Measurements from ENCODE around the gene INSYN2B. TPM values are rescaled to one million over a fixed set of nuclear protein-coding genes. Genes with fewer than 3 reads are reported as not detected.

Gene INSYN2B
- total and polyA plus RNA-seq, 2 of the 4 experiments (the other 2 are of a cell fraction), result 9.1 to 33.5 TPM

DNA sequence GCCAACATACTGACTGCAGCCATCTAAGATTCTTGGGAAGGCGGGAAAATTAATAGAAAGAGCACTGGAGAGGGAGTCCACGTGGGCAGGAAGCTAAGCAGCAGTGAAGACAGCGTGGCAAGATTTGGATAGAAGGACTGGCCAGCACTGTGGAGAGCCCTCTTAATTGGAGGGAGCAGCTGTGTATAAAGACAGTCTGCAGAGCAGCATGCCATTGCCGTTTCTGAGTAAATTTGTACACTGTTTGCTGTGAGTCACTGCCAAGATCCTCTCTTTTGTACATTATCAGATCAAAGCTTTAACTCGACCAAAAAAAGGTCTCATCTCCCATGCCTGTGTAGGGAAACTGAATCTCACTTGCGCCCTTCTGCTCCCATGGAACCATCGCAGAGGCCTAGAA lies 45.3 kb downstream of the INSYN2B start:
- Histone ChIP-seq H3K36me3 (ENCODE audit: control insufficient read depth, insufficient read depth, low read length) (no peaks in the 10 kb centered on the region; the same call in 1 of the 2 replicates), H2BK15ac (ENCODE audit: low read depth, low read length) (no peak overlapping the region), H3K4me3 (ENCODE audit: insufficient read depth, low read depth, low read length) (no peak overlapping the region), H4K20me1 (ENCODE audit: insufficient read depth, low read length) (no peaks in the 10 kb centered on the region), H3K4me2 (ENCODE audit: low read depth, low read length) (peak overlapping the region; percentile 35; the same call in 1 of the 2 replicates), H3K14ac (replicated peaks; ENCODE audit: low read depth, low read length) (no peak overlapping the region), H3K56ac (ENCODE audit: extremely low read depth, insufficient read depth, low read length) (no peak overlapping the region), H4K91ac (ENCODE audit: insufficient read depth, low read depth, low read length) (no peak overlapping the region), H4K5ac (ENCODE audit: low read depth, low read length) (no peak overlapping the region), H3K27ac (ENCODE audit: insufficient read depth, low read length) (no peak overlapping the region; the same call in 1 of the 2 replicates), H3K79me1 (ENCODE audit: low read depth in 1 of 2, low read length in 2 of 2) (peaks cover 13 to 36% of the 10 kb centered on the region in 2 experiments; a peak in 3 of 4 replicates), H3K9me1 (ENCODE audit: insufficient read depth, low read length) (peaks cover 10% of the 10 kb centered on the region), H3K27me3 (ENCODE audit: control insufficient read depth, insufficient read depth, low read length) (no peaks in the 10 kb centered on the region), H2BK20ac (ENCODE audit: low read depth, low read length) (no peak overlapping the region), H3K18ac (ENCODE audit: low read depth, low read length) (peak overlapping the region; percentile 13; the same call in 1 of the 2 replicates), H3K4me1 (ENCODE audit: control insufficient read depth, insufficient read depth, low read length) (peaks cover 13% of the 10 kb centered on the region), H2AK9ac (replicated peaks; ENCODE audit: low read depth, low read length, poor library complexity) (no peak overlapping the region), H3K9ac (ENCODE audit: low read depth, low read length) (no peak overlapping the region), H2BK5ac (ENCODE audit: low read depth, low read length, poor library complexity, severe bottlenecking) (no peak overlapping the region), H4K8ac (ENCODE audit: low read depth in 2 of 2, low read length in 2 of 2) (0 out of 4 replicates have a peak overlapping the region, but pooled peaks of 1 of the 2 experiments have one; percentile 21), H2BK120ac (ENCODE audit: low read depth, low read length) (no peak overlapping the region), H2AK5ac (ENCODE audit: low read depth, low read length) (no peak overlapping the region), H3K4ac (ENCODE audit: low read depth, low read length) (peak overlapping the region; percentile 21; the same call in 1 of the 2 replicates), H2AFZ (replicated peaks; ENCODE audit: low read length, poor library complexity) (no peak overlapping the region), H3K9me3 (ENCODE audit: control insufficient read depth, insufficient read depth, low read length) (no peaks in the 10 kb centered on the region), H3K23ac (ENCODE audit: low read depth, low read length) (no peak overlapping the region)
- dilution Hi-C loops (cut with HindIII; ENCODE audit: low sequenced_read_pairs, unreplicated experiment) (no loop called here), intact Hi-C loops (cut with micrococcal nuclease) (no loop called here), in situ Hi-C loops (cut with MboI; ENCODE audit: low sequenced_read_pairs) (no loop called here)
- TF ChIP-seq FOS (IDR thresholded peaks at IDR 0.05; ENCODE audit: low read depth, low read length) (no peak), NFE2L2 (IDR thresholded peaks at IDR 0.05; ENCODE audit: low read depth, low read length) (no peak), CHD1 (IDR thresholded peaks at IDR 0.05; ENCODE audit: low read depth, low read length) (no peak), MXI1 (IDR thresholded peaks at IDR 0.05; ENCODE audit: borderline replicate concordance, low read depth, low read length) (no peak), POLR2A (IDR thresholded peaks at IDR 0.05; ENCODE audit: low read depth, low read length) (no peak), SMC3 (IDR thresholded peaks at IDR 0.05; ENCODE audit: low read depth, low read length) (no peak), MAFK (IDR thresholded peaks at IDR 0.05; ENCODE audit: low read depth, low read length) (no peak), RAD21 (IDR thresholded peaks at IDR 0.05; ENCODE audit: low read length) (no peak), RCOR1 (IDR thresholded peaks at IDR 0.05; ENCODE audit: insufficient replicate concordance, low read length) (no peak), RFX5 (IDR thresholded peaks at IDR 0.05; ENCODE audit: low read depth, low read length) (no peak), MAZ (IDR thresholded peaks at IDR 0.05; ENCODE audit: borderline replicate concordance, low read depth, low read length) (no peak)
- TF ChIP-seq, protein P1, sequence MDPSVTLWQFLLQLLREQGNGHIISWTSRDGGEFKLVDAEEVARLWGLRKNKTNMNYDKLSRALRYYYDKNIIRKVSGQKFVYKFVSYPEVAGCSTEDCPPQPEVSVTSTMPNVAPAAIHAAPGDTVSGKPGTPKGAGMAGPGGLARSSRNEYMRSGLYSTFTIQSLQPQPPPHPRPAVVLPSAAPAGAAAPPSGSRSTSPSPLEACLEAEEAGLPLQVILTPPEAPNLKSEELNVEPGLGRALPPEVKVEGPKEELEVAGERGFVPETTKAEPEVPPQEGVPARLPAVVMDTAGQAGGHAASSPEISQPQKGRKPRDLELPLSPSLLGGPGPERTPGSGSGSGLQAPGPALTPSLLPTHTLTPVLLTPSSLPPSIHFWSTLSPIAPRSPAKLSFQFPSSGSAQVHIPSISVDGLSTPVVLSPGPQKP (IDR thresholded peaks at IDR 0.05; ENCODE audit: borderline replicate concordance, low read depth, low read length), result no peak
- TF ChIP-seq, protein P2, sequence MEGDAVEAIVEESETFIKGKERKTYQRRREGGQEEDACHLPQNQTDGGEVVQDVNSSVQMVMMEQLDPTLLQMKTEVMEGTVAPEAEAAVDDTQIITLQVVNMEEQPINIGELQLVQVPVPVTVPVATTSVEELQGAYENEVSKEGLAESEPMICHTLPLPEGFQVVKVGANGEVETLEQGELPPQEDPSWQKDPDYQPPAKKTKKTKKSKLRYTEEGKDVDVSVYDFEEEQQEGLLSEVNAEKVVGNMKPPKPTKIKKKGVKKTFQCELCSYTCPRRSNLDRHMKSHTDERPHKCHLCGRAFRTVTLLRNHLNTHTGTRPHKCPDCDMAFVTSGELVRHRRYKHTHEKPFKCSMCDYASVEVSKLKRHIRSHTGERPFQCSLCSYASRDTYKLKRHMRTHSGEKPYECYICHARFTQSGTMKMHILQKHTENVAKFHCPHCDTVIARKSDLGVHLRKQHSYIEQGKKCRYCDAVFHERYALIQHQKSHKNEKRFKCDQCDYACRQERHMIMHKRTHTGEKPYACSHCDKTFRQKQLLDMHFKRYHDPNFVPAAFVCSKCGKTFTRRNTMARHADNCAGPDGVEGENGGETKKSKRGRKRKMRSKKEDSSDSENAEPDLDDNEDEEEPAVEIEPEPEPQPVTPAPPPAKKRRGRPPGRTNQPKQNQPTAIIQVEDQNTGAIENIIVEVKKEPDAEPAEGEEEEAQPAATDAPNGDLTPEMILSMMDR (conservative IDR thresholded peaks at IDR 0.05; ENCODE audit: low read depth, low read length), result no peak
- TF ChIP-seq, protein P3, sequence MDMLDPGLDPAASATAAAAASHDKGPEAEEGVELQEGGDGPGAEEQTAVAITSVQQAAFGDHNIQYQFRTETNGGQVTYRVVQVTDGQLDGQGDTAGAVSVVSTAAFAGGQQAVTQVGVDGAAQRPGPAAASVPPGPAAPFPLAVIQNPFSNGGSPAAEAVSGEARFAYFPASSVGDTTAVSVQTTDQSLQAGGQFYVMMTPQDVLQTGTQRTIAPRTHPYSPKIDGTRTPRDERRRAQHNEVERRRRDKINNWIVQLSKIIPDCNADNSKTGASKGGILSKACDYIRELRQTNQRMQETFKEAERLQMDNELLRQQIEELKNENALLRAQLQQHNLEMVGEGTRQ (IDR thresholded peaks at IDR 0.05; ENCODE audit: low read depth, low read length), result no peak
- CTCF ChIA-PET, result interaction anchor here (1.2 to 1.5 kb wide), 2 partner anchors 11 to 45 kb away, joined by 4 to 10 read pairs; partner anchors contain the start of gene INSYN2B
- ATAC-seq (ENCODE audit: low read depth), result peak; percentile 96
- 40% methylated on average over 4 of the region's 7 CpGs; no CpG with 5 or more reads in 1 of the 2 experiments for WGBS, 2 experiments (ENCODE audit: extremely low coverage in 2 of 2, insufficient read length in 1 of 2)
- POLR2A ChIA-PET (ENCODE audit: unreplicated experiment), result interaction anchor here (0.9 kb wide), 1 partner anchor 11 kb away, joined by 3 read pairs; no protein-coding TSS in a partner anchor
- peak; percentile 72 for DNase-seq
- no TSS peak for BruUV-seq (replicated peaks)
